Endothelial cell (in vitro differentiated cells): ENCODE results near the gene PLD1. TPM values are rescaled to one million over a fixed set of nuclear protein-coding genes. Genes with fewer than 3 reads are reported as not detected.

ENCODE experiments used
- DNase-seq: peaks from one replicate; pipeline ENCODE4 v3.0.0; 2021; ENCODE audit warnings: low spot score
- H3K27ac Mint-ChIP-seq: one replicate; pipeline ENCODE4 v1.8.0; 2021; ENCODE audit warnings: mixed read lengths, inconsistent platforms; ENCODE audit not compliant: unreplicated experiment
- H3K27me3 Mint-ChIP-seq: one replicate; pipeline ENCODE4 v1.8.0; 2021; ENCODE audit warnings: mild to moderate bottlenecking, moderate library complexity, mixed read lengths, inconsistent platforms; ENCODE audit not compliant: unreplicated experiment
- H3K36me3 Mint-ChIP-seq: one replicate; pipeline ENCODE4 v1.8.0; 2021; ENCODE audit warnings: mild to moderate bottlenecking, low read depth, mixed read lengths, inconsistent platforms; ENCODE audit not compliant: unreplicated experiment
- H3K4me1 Mint-ChIP-seq: one replicate; pipeline ENCODE4 v1.8.0; 2021; ENCODE audit warnings: mild to moderate bottlenecking, mixed read lengths, inconsistent platforms; ENCODE audit not compliant: unreplicated experiment
- H3K4me3 Mint-ChIP-seq: one replicate; pipeline ENCODE4 v1.8.0; 2021; ENCODE audit warnings: mild to moderate bottlenecking, mixed read lengths, inconsistent platforms; ENCODE audit not compliant: unreplicated experiment
- H3K9me3 Mint-ChIP-seq: one replicate; pipeline ENCODE4 v1.8.0; 2021; ENCODE audit warnings: mixed read lengths, inconsistent platforms; ENCODE audit not compliant: unreplicated experiment
- CTCF ChIP-seq: fragments of 200-600 bp; sonication (generic); IDR thresholded peaks from one replicate; pipeline ENCODE4 v1.5.0; 2021; ENCODE audit warnings: antibody characterized with exemption; ENCODE audit not compliant: unreplicated experiment
- total RNA-seq: library from RNA; stranded (reverse); fragmentation: NEBNext Ultra II Directional; extraction: Animal tissue kit (Norgen Biotek cat#: 25700); gene quantifications from one replicate; pipeline ENCODE4 v1.2.1, GENCODE V29; 2021; ENCODE audit not compliant: unreplicated experiment

The PLD1 gene
- total RNA-seq, 1 donor from 2014 or later: 61.5 TPM

- no peak for TF ChIP-seq CTCF
- Mint-ChIP-seq H3K4me3 (no peak overlapping the region), H3K27ac (no peak overlapping the region), H3K27me3 (no peaks in the 10 kb centered on the region), H3K9me3 (no peaks in the 10 kb centered on the region), H3K36me3 (peaks cover 21% of the 10 kb centered on the region), H3K4me1 (peaks cover 7% of the 10 kb centered on the region)
- DNase-seq: no peak
These were observed 161.0 kb downstream of the PLD1 start for GRCh38 chr3:171649267-171649666.

- no peak for TF ChIP-seq CTCF
- Mint-ChIP-seq H3K27me3 (no peaks in the 10 kb centered on the region), H3K4me1 (peaks cover 7% of the 10 kb centered on the region), H3K9me3 (no peaks in the 10 kb centered on the region), H3K36me3 (peaks cover 18% of the 10 kb centered on the region), H3K27ac (no peak overlapping the region), H3K4me3 (no peak overlapping the region)
- DNase-seq: no peak
These were observed 162.2 kb downstream of the PLD1 start for GRCh38 chr3:171648069-171648468.

- Mint-ChIP-seq H3K4me1 (peaks cover 5% of the 10 kb centered on the region), H3K9me3 (no peaks in the 10 kb centered on the region), H3K27me3 (no peaks in the 10 kb centered on the region), H3K27ac (no peak overlapping the region), H3K4me3 (no peak overlapping the region), H3K36me3 (peaks cover 16% of the 10 kb centered on the region)
- TF ChIP-seq CTCF: peak; percentile 47
- DNase-seq: no peak
These were observed 163.7 kb downstream of the PLD1 start for GRCh38 chr3:171646357-171647133.

- Mint-ChIP-seq H3K4me1 (no peaks in the 10 kb centered on the region), H3K36me3 (peaks cover 5% of the 10 kb centered on the region), H3K9me3 (no peaks in the 10 kb centered on the region), H3K27me3 (no peaks in the 10 kb centered on the region), H3K27ac (no peak overlapping the region), H3K4me3 (no peak overlapping the region)
- no peak for TF ChIP-seq CTCF
- no peak for DNase-seq
These were observed 165.6 kb downstream of the PLD1 start for GRCh38 chr3:171644681-171645080.

GRCh38 chr3:171643681-171644080, 166.6 kb downstream of the PLD1 start:
- Mint-ChIP-seq H3K36me3 (peaks cover 8% of the 10 kb centered on the region), H3K9me3 (no peaks in the 10 kb centered on the region), H3K4me1 (no peaks in the 10 kb centered on the region), H3K27ac (no peak overlapping the region), H3K27me3 (no peaks in the 10 kb centered on the region), H3K4me3 (no peak overlapping the region)
- no peak for TF ChIP-seq CTCF
- no peak for DNase-seq
